K562 (cell line): Measurements from ENCODE around the gene MSN. TPM values are rescaled to one million over a fixed set of nuclear protein-coding genes. Genes with fewer than 3 reads are reported as not detected.

ENCODE experiments used
- BHLHE40 ChIP-seq: IDR thresholded peaks from 2 replicates; pipeline ENCODE4 v1.6.1; 2011; ENCODE audit warnings: low read length, improper control_type of control experiment
- EP300 ChIP-seq: IDR thresholded peaks from 2 replicates; pipeline ENCODE4 v1.6.1; 2012; ENCODE audit warnings: low read length, improper control_type of control experiment
- FIP1L1 ChIP-seq: fragments of 200-400 bp; formaldehyde crosslinking; IDR thresholded peaks from 2 replicates; pipeline ENCODE4 v1.6.1; 2018; ENCODE audit warnings: mild to moderate bottlenecking, low read depth, low read length; ENCODE audit not compliant: poor library complexity, severe bottlenecking
- HINFP ChIP-seq: fragments of 450-650 bp; conservative IDR thresholded peaks from 2 replicates; pipeline ENCODE4 v1.6.1; 2016; ENCODE audit warnings: missing genetic modification characterization, low read depth, mild to moderate bottlenecking, control low read depth, missing compliant biosample characterization
- HSF4 ChIP-seq: fragments of 250-450 bp; sonication (Bioruptor Pico); IDR thresholded peaks from 2 replicates; pipeline ENCODE4 v2.1.2; 2022; ENCODE audit warnings: mild to moderate bottlenecking, moderate library complexity, borderline replicate concordance
- IFI16 ChIP-seq: fragments of 250-450 bp; sonication (Bioruptor Pico); IDR thresholded peaks from 2 replicates; pipeline ENCODE4 v2.1.2; 2022; ENCODE audit warnings: mild to moderate bottlenecking, inconsistent platforms
- MECOM ChIP-seq: fragments of 250-450 bp; sonication (Bioruptor Pico); IDR thresholded peaks from 2 replicates; pipeline ENCODE4 v1.8.0; 2022; ENCODE audit warnings: inconsistent platforms
- NFYB ChIP-seq: IDR thresholded peaks from 2 replicates; pipeline ENCODE4 v1.6.1; 2011; ENCODE audit warnings: mild to moderate bottlenecking, moderate library complexity; ENCODE audit not compliant: insufficient read length; ENCODE audit errors: extremely low read depth
- PBX2 ChIP-seq, 2 experiments: IDR thresholded peaks in 1 of 2; conservative IDR thresholded peaks in 1 of 2; 2 replicates each; pipeline ENCODE4 v1.6.1; 2016; ENCODE audit warnings: low read depth in 2 of 2, mild to moderate bottlenecking in 1 of 2, missing compliant biosample characterization in 1 of 2, missing genetic modification characterization in 1 of 2, moderate library complexity in 1 of 2
- PHTF2 ChIP-seq: fragments of 250-450 bp; sonication (Bioruptor Pico); IDR thresholded peaks from 2 replicates; pipeline ENCODE4 v1.5.0; 2021; ENCODE audit warnings: mild to moderate bottlenecking
- TOE1 ChIP-seq, 2 experiments: fragments of 450-650 bp in 1 of 2; sonication (generic) in 1 of 2; formaldehyde crosslinking in 1 of 2; IDR thresholded peaks; 2 replicates each; pipeline versions ENCODE4 v1.7.1 to v1.8.0; 2016 to 2022; ENCODE audit warnings: borderline replicate concordance in 2 of 2, mild to moderate bottlenecking in 2 of 2, antibody characterized with exemption in 1 of 2, inconsistent platforms in 1 of 2, low read depth in 1 of 2, missing genetic modification reagents in 1 of 2, moderate library complexity in 1 of 2
- ZC3H11A ChIP-seq: IDR thresholded peaks from 2 replicates; pipeline ENCODE4 v1.6.1; 2012; ENCODE audit warnings: low read depth, low read length, improper control_type of control experiment
- ZFP91 ChIP-seq: sonication (generic); formaldehyde crosslinking; IDR thresholded peaks from 2 replicates; pipeline ENCODE4 v1.8.0; 2022; ENCODE audit warnings: mild to moderate bottlenecking, missing genetic modification reagents
- ZNF140 ChIP-seq: fragments of 250-450 bp; sonication (Bioruptor Pico); IDR thresholded peaks from 2 replicates; pipeline ENCODE4 v1.8.0; 2021; ENCODE audit warnings: moderate library complexity, mild to moderate bottlenecking, inconsistent platforms
- ZNF41 ChIP-seq: fragments of 250-450 bp; sonication (Bioruptor Pico); conservative IDR thresholded peaks from 2 replicates; pipeline ENCODE4 v1.4.0; 2020; ENCODE audit warnings: mild to moderate bottlenecking
- ZNF436 ChIP-seq: fragments of 250-450, 450-650 bp; sonication (Bioruptor Pico); formaldehyde crosslinking; IDR thresholded peaks from 2 replicates; pipeline ENCODE4 v1.7.0; 2020; ENCODE audit warnings: mild to moderate bottlenecking
- ZNF512 ChIP-seq: IDR thresholded peaks from 2 replicates; pipeline ENCODE4 v1.6.1; 2016; ENCODE audit warnings: missing genetic modification characterization, missing compliant biosample characterization
- ZNF695 ChIP-seq: fragments of 450-650 bp; formaldehyde crosslinking; IDR thresholded peaks from 2 replicates; pipeline ENCODE4 v1.4.0; 2020; ENCODE audit warnings: mild to moderate bottlenecking, moderate library complexity
- polyA plus RNA-seq, 8 experiments: library from polyadenylated mRNA; depleted of rRNA in 4 of 8; stranded (reverse) in 5 of 8; unstranded in 3 of 8; fragments of >200 nt; fragmentation: Nextera tagmentation in 2 of 8; fragmentation: Illumina TruSeq in 1 of 8; extraction: Ambion mirVana in 2 of 8; extraction: Trizol in 1 of 8; gene quantifications; 2 replicates each; pipeline versions ENCODE4 v1.2.1 to v1.2.3, GENCODE V29; 2011 to 2014; ENCODE audit warnings: inconsistent platforms in 1 of 8, missing spikeins in 1 of 8
- total RNA-seq, 7 experiments: library from RNA; depleted of rRNA in 6 of 7; stranded (reverse); fragments of >200 nt in 6 of 7; fragmentation: Illumina TruSeq in 2 of 7; extraction: Trizol in 2 of 7; gene quantifications; 2 replicates each; pipeline versions ENCODE4 v1.2.1 to v1.2.3, GENCODE V29; 2011 to 2021; ENCODE audit warnings: low replicate concordance in 1 of 7

Gene MSN
- total and polyA plus RNA-seq, 9 of the 15 experiments (the other 6 are each of a cell fraction or from before 2014, with no cell fraction given) = 128 to 486 (median 237) TPM

- no peak for TF ChIP-seq BHLHE40
- TF ChIP-seq ZNF436 = no peak
- no peak for TF ChIP-seq TOE1 (IDR thresholded peaks at IDR 0.05; ENCODE audit: borderline replicate concordance)
- no peak for TF ChIP-seq TOE1 (CRISPR knock-in tag; IDR thresholded peaks at IDR 0.05; ENCODE audit: borderline replicate concordance, low read depth)
- no peak for TF ChIP-seq ZFP91 (CRISPR knock-in tag)
- no peak for TF ChIP-seq ZNF140 (CRISPR knock-in tag)
- no peak for TF ChIP-seq ZNF695 (CRISPR knock-in tag)
- TF ChIP-seq EP300 = peak; percentile 48; the same call in 1 of the 2 replicates
- no peak for TF ChIP-seq PBX2 (CRISPR knock-in tag; IDR thresholded peaks at IDR 0.05; ENCODE audit: low read depth)
- TF ChIP-seq PBX2 (tag; conservative IDR thresholded peaks at IDR 0.05; ENCODE audit: low read depth) = no peak
- TF ChIP-seq FIP1L1 = no peak
- TF ChIP-seq ZC3H11A = no peak
- no peak for TF ChIP-seq HINFP
- TF ChIP-seq ZNF512 = no peak
- TF ChIP-seq ZNF41 (CRISPR knock-in tag) = no peak
- no peak for TF ChIP-seq IFI16 (CRISPR knock-in tag)
- TF ChIP-seq HSF4 = no peak
- TF ChIP-seq MECOM (CRISPR knock-in tag) = no peak
- TF ChIP-seq NFYB = no peak
- no peak for TF ChIP-seq PHTF2 (CRISPR knock-in tag)
Observed at GRCh38 chrX:65668377-65669310, 1.2 kb downstream of the MSN start (continued).
